H1 (cell line): ENCODE results near the gene INVS. TPM values are rescaled to one million over a fixed set of nuclear protein-coding genes. Genes with fewer than 3 reads are reported as not detected.

Experiments used
- CTCF ChIA-PET: fragments of 300-600 bp; sonication (Branson Sonifier 250); formaldehyde crosslinking; loops from one replicate; lab custom pipeline; 2021; ENCODE audit not compliant: partially characterized antibody; lab: Charles Lee
- POLR2A ChIA-PET: fragments of 300-600 bp; sonication (Branson Sonifier 250); formaldehyde crosslinking; loops from one replicate; lab custom pipeline; 2021; ENCODE audit warnings: inconsistent platforms; ENCODE audit not compliant: partially characterized antibody; lab: Charles Lee
- DNase-seq, 2 experiments: peaks; one replicate each; pipeline versions ENCODE4 v3.0.0 to v3.0.0-alpha.2; 2010 to 2022; ENCODE audit warnings: low spot score in 2 of 2, low read depth in 1 of 2, mixed read lengths in 1 of 2
- FAIRE-seq: peaks from 2 replicates; lab custom pipeline; 2011; peaks lifted over from hg19 to GRCh38; lab: Jason Lieb, UNC
- H2AFZ ChIP-seq: 2 replicates; pipeline ENCODE4 v1.8.1; 2012; ENCODE audit warnings: low read length, inconsistent platforms
- H2AK5ac ChIP-seq: 2 replicates; pipeline ENCODE4 v1.6.1; 2013; ENCODE audit warnings: low read depth, low read length
- H2BK120ac ChIP-seq: replicated peaks from 2 replicates; pipeline ENCODE3; 2013; ENCODE audit warnings: low read depth, low read length, inconsistent platforms
- H2BK12ac ChIP-seq: 2 replicates; pipeline ENCODE4 v1.6.1; 2013; ENCODE audit warnings: low read depth, low read length
- H2BK15ac ChIP-seq: 2 replicates; pipeline ENCODE4 v1.6.1; 2013; ENCODE audit warnings: low read length
- H2BK20ac ChIP-seq: 2 replicates; pipeline ENCODE4 v1.6.1; 2013; ENCODE audit warnings: low read length
- H2BK5ac ChIP-seq: 2 replicates; pipeline ENCODE4 v1.6.1; 2013; ENCODE audit warnings: low read depth, low read length
- H3K14ac ChIP-seq: 2 replicates; pipeline ENCODE4 v1.6.1; 2013; ENCODE audit warnings: inconsistent platforms; ENCODE audit not compliant: insufficient read length
- H3K18ac ChIP-seq: 2 replicates; pipeline ENCODE4 v1.6.1; 2013; ENCODE audit warnings: low read length; ENCODE audit errors: extremely low read depth
- H3K23ac ChIP-seq: 2 replicates; pipeline ENCODE4 v1.6.1; 2013; ENCODE audit warnings: inconsistent platforms; ENCODE audit not compliant: insufficient read length
- H3K23me2 ChIP-seq: 2 replicates; pipeline ENCODE4 v1.6.1; 2013; ENCODE audit warnings: low read depth, low read length
- H3K27ac ChIP-seq: 2 replicates; pipeline ENCODE4 v1.6.1; 2011; ENCODE audit warnings: low read depth, low read length, inconsistent platforms
- H3K27me3 ChIP-seq, 4 experiments: replicated peaks in 1 of 4; 1 replicate in 1 of 4; 2 replicates in 3 of 4; pipeline versions ENCODE4 v1.6.1 to v1.8.1; 2011 to 2013; ENCODE audit warnings: low read length in 3 of 4, mild to moderate bottlenecking in 3 of 4, inconsistent platforms in 2 of 4, mixed read lengths in 2 of 4, moderate library complexity in 1 of 4; ENCODE audit not compliant: control insufficient read depth in 3 of 4, insufficient read depth in 3 of 4; ENCODE audit errors: extremely low read depth in 1 of 4
- H3K36me3 ChIP-seq, 4 experiments: 2 replicates each; pipeline versions ENCODE4 v1.6.1 to v1.8.1; 2011 to 2013; ENCODE audit warnings: mild to moderate bottlenecking in 4 of 4, low read length in 3 of 4, moderate library complexity in 2 of 4, control low read depth in 1 of 4, inconsistent platforms in 1 of 4; ENCODE audit not compliant: insufficient read depth in 4 of 4, control insufficient read depth in 2 of 4
- H3K4ac ChIP-seq: replicated peaks from 2 replicates; pipeline ENCODE3; 2013; ENCODE audit warnings: low read length, low read depth, mixed read lengths, inconsistent platforms; ENCODE audit not compliant: insufficient read length
- H3K4me1 ChIP-seq, 4 experiments: replicated peaks in 1 of 4; 1 replicate in 1 of 4; 2 replicates in 3 of 4; pipeline versions ENCODE4 v1.6.1 to v1.8.1; 2011 to 2013; ENCODE audit warnings: low read length in 3 of 4, inconsistent platforms in 2 of 4, mixed read lengths in 1 of 4; ENCODE audit not compliant: insufficient read depth in 4 of 4, control insufficient read depth in 3 of 4
- H3K4me2 ChIP-seq, 2 experiments: 2 replicates each; pipeline versions ENCODE4 v1.6.1 to v1.8.1; 2011 to 2013; ENCODE audit warnings: low read depth in 2 of 2, low read length in 2 of 2, control low read depth in 1 of 2, inconsistent platforms in 1 of 2, mild to moderate bottlenecking in 1 of 2; ENCODE audit not compliant: insufficient read depth in 1 of 2
- H3K4me3 ChIP-seq, 4 experiments: fragments of 200-600, 300-600 bp in 1 of 4; sonication (generic), shearing (Covaris generic), sonication (Bioruptor Twin) in 1 of 4; 2 replicates each; pipeline versions ENCODE4 v1.5.1 to v1.8.1; 2011 to 2016; ENCODE audit warnings: low read length in 4 of 4, low read depth in 3 of 4, control low read depth in 2 of 4, inconsistent platforms in 2 of 4, mild to moderate bottlenecking in 2 of 4, mixed read lengths in 1 of 4, moderate library complexity in 1 of 4; ENCODE audit not compliant: insufficient read depth in 2 of 4; ENCODE audit errors: extremely low read depth in 1 of 4
- H3K56ac ChIP-seq: replicated peaks from 2 replicates; pipeline ENCODE3; 2013; ENCODE audit warnings: low read depth, mild to moderate bottlenecking, mixed read lengths, low read length, inconsistent platforms; ENCODE audit not compliant: insufficient read length
- H3K79me1 ChIP-seq: 2 replicates; pipeline ENCODE4 v1.6.1; 2013; ENCODE audit warnings: low read depth, low read length, control low read depth
- H3K79me2 ChIP-seq, 2 experiments: 2 replicates each; pipeline versions ENCODE4 v1.6.1 to v1.8.1; 2012 to 2013; ENCODE audit warnings: low read length in 2 of 2, mild to moderate bottlenecking in 2 of 2, inconsistent platforms in 1 of 2; ENCODE audit not compliant: insufficient read depth in 2 of 2, control insufficient read depth in 1 of 2
- H3K9ac ChIP-seq, 4 experiments: replicated peaks in 1 of 4; 1 replicate in 1 of 4; 2 replicates in 3 of 4; pipeline versions ENCODE4 v1.6.1 to v1.8.1; 2011 to 2013; ENCODE audit warnings: low read depth in 3 of 4, low read length in 3 of 4, control low read depth in 2 of 4, mild to moderate bottlenecking in 2 of 4, moderate library complexity in 2 of 4, inconsistent platforms in 1 of 4; ENCODE audit errors: extremely low read depth in 1 of 4
- H3K9me3 ChIP-seq, 2 experiments: 2 replicates each; pipeline versions ENCODE4 v1.6.1 to v1.8.1; 2012 to 2013; ENCODE audit warnings: mild to moderate bottlenecking in 2 of 2, moderate library complexity in 2 of 2, control low read depth in 1 of 2, inconsistent platforms in 1 of 2, low read depth in 1 of 2, low read length in 1 of 2, mixed read lengths in 1 of 2; ENCODE audit not compliant: insufficient read depth in 2 of 2
- H4K20me1 ChIP-seq, 2 experiments: replicated peaks in 1 of 2; 2 replicates each; pipeline versions ENCODE3 to v1.8.1; 2011 to 2013; ENCODE audit warnings: inconsistent platforms in 2 of 2, low read length in 2 of 2, mild to moderate bottlenecking in 1 of 2; ENCODE audit not compliant: insufficient read depth in 2 of 2, control insufficient read depth in 1 of 2
- H4K5ac ChIP-seq: 2 replicates; pipeline ENCODE4 v1.6.1; 2013; ENCODE audit warnings: low read length, low read depth, mixed read lengths, inconsistent platforms; ENCODE audit not compliant: insufficient read length
- H4K8ac ChIP-seq: 2 replicates; pipeline ENCODE4 v1.8.0; 2013; ENCODE audit warnings: mild to moderate bottlenecking, moderate library complexity, low read length, inconsistent platforms; ENCODE audit not compliant: insufficient read depth; ENCODE audit errors: extremely low read depth
- H4K91ac ChIP-seq: replicated peaks from 2 replicates; pipeline ENCODE3; 2013; ENCODE audit warnings: low read length, mixed read lengths, inconsistent platforms; ENCODE audit not compliant: insufficient read length
- ZNF274 ChIP-seq: IDR thresholded peaks from 2 replicates; pipeline ENCODE4 v1.7.0; 2012; ENCODE audit warnings: low read length, borderline replicate concordance; ENCODE audit errors: extremely low read depth
- WGBS, 2 experiments: shearing (Covaris generic) in 1 of 2; methylation state at CpG; one replicate each; pipeline versions ENCODE4 v1.1.6 to v1.1.7; 2013 to 2015; ENCODE audit warnings: low lambda C conversion rate in 2 of 2, mixed read lengths in 2 of 2, inconsistent platforms in 1 of 2, low coverage in 1 of 2, missing lambda C conversion rate in 1 of 2; ENCODE audit not compliant: insufficient replicate concordance in 2 of 2, insufficient coverage in 1 of 2, insufficient read length in 1 of 2; ENCODE audit errors: extremely low coverage in 1 of 2, missing lambda C conversion rate in 1 of 2; 5-methylcytosine and 5-hydroxymethylcytosine counted together
- polyA plus RNA-seq, 7 experiments: library from polyadenylated mRNA; depleted of rRNA in 3 of 7; stranded (reverse) in 5 of 7; unstranded in 2 of 7; fragments of >200 nt in 5 of 7; fragments of 200-250 nt in 2 of 7; gene quantifications; 1 replicate in 5 of 7; 2 replicates in 1 of 7; 4 replicates in 1 of 7; pipeline versions ENCODE4 v1.2.1 to v1.2.3, GENCODE V29; 2011 to 2013; ENCODE audit warnings: missing spikeins in 2 of 7, mixed read lengths in 2 of 7
- total RNA-seq: library from RNA; stranded (reverse); fragmentation: NEBNext Ultra II Directional; extraction: Animal tissue kit (Norgen Biotek cat#: 25700); gene quantifications from 2 replicates; pipeline ENCODE4 v1.2.1, GENCODE V29; 2021
- TF ChIP-seq, protein P1 (sequence below): IDR thresholded peaks from 2 replicates; pipeline ENCODE4 v1.6.1; 2011; ENCODE audit warnings: low read length, improper control_type of control experiment

The INVS gene
- total and polyA plus RNA-seq, 2 of the 8 experiments (the other 6 are each of a cell fraction or from before 2014, with no cell fraction given), result 4.1 to 6.9 TPM

DNA sequence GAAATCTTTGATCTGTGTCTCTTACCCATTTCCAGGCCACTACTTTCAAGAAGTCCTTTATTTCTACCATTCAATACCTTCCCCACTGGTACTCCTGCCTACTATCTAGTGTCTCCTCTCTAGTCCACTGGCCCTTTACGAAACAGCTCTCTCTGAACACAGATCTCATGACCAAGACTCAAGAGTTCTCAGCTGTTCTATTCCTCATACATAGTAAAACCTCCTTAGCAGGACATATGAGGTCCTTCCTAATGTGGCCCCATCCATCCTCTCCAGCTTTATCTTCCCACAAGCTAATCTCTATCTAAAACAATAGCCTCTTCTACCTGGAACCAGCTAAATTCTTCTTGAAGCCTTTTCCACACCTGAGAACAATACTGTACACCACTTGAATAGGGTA is 251.1 kb downstream of the INVS start:
- Histone ChIP-seq H2BK12ac (no peak overlapping the region), H2BK120ac (no peak overlapping the region), H2AFZ (no peak overlapping the region), H3K4me1 (peaks cover 2 to 13% (median 6%) of the 10 kb centered on the region in 4 experiments; a peak in 3 of 7 replicates), H3K27me3 (no peaks in the 10 kb centered on the region), H3K23me2 (peaks cover 3% of the 10 kb centered on the region; the same call in 1 of the 2 replicates), H3K9ac (0 out of 7 replicates have a peak overlapping the region, but pooled peaks of 1 of the 4 experiments have one; percentile 13), H3K18ac (no peak overlapping the region), H3K27ac (no peak overlapping the region), H3K79me1 (peaks cover 2% of the 10 kb centered on the region), H3K4me3 (peak overlapping the region in 2 of 4 experiments; percentile 28 to 51; a peak in 4 of 8 replicates), H3K56ac (no peak overlapping the region), H2BK20ac (no peak overlapping the region), H3K14ac (no peak overlapping the region), H3K4me2 (peak overlapping the region; percentile 82), H2BK5ac (no peak overlapping the region), H3K36me3 (peaks cover 0 to 31% (median 16%) of the 10 kb centered on the region in 4 experiments; a peak in 7 of 8 replicates), H4K5ac (no peak overlapping the region), H4K8ac (no peak overlapping the region), H4K91ac (no peak overlapping the region), H4K20me1 (peaks cover 26 to 38% of the 10 kb centered on the region in 2 experiments), H3K4ac (no peak overlapping the region), H3K23ac (no peak overlapping the region), H3K79me2 (peaks cover 47 to 89% of the 10 kb centered on the region in 2 experiments), H2AK5ac (no peak overlapping the region), H2BK15ac (no peak overlapping the region), H3K9me3 (0 out of 4 replicates have a peak, but pooled peaks cover 0 to 3% of the 10 kb centered on the region in 2 experiments)
- no peak for DNase-seq
- FAIRE-seq, result no peak
- POLR2A ChIA-PET, result interaction anchor here (0.6 to 6.6 kb wide), 4 partner anchors 10 to 91 kb away, joined by 3 to 88 read pairs (median 4); no protein-coding TSS in a partner anchor
- CTCF ChIA-PET, result interaction anchor here (0.6 to 4.1 kb wide), 3 partner anchors 11 to 29 kb away, joined by 3 to 17 read pairs (median 4); no protein-coding TSS in a partner anchor
- WGBS, 2 experiments, result 70% methylated on average over 1 of the region's 1 CpG; no CpG with 5 or more reads in 1 of the 2 experiments
- no peak for TF ChIP-seq ZNF274
- TF ChIP-seq, protein P1, sequence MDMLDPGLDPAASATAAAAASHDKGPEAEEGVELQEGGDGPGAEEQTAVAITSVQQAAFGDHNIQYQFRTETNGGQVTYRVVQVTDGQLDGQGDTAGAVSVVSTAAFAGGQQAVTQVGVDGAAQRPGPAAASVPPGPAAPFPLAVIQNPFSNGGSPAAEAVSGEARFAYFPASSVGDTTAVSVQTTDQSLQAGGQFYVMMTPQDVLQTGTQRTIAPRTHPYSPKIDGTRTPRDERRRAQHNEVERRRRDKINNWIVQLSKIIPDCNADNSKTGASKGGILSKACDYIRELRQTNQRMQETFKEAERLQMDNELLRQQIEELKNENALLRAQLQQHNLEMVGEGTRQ, result no peak
